ENCODE measurements around the gene RNF144A. TPM values are rescaled to one million over a fixed set of nuclear protein-coding genes. Genes with fewer than 3 reads are reported as not detected.

The RNF144A gene
- polyA plus RNA-seq, 1 of the 3 experiments (the other 2 are of a cell fraction), result 15.6 TPM

- no peak for DNase-seq
- H3K9me2 ChIP-seq, result no peaks in the 10 kb centered on the region
- 92% methylated on average over 15 of the region's 15 CpGs for WGBS (ENCODE audit: low lambda C conversion rate)
- ChIA-PET CTCF (interaction anchor here (0.6 to 4.8 kb wide), 14 partner anchors 7 to 360 kb away, joined by 3 to 47 read pairs (median 24); partner anchors contain the start of gene CMPK2), POLR2A (no interaction called here)
- H4K20me1 ChIP-seq (ENCODE audit: insufficient read depth), result no peaks in the 10 kb centered on the region
- no peaks in the 10 kb centered on the region for H3K9me3 ChIP-seq
- no peaks in the 10 kb centered on the region for H3K79me2 ChIP-seq (ENCODE audit: insufficient read depth)
- H2AFZ ChIP-seq (ENCODE audit: low read depth), result no peak overlapping the region
- H3K36me3 ChIP-seq (replicated peaks in 1 of 2; ENCODE audit: control insufficient read depth in 1 of 2, insufficient read depth in 2 of 2, low read length in 1 of 2), result peaks cover 0 to 31% of the 10 kb centered on the region in 2 experiments
- TF ChIP-seq CHD2 (IDR thresholded peaks at IDR 0.05; ENCODE audit: low read length, partially characterized antibody), result no peak
- no peak for TF ChIP-seq NFIC (IDR thresholded peaks at IDR 0.05; ENCODE audit: borderline replicate concordance)
- no peak for TF ChIP-seq FOXM1 (IDR thresholded peaks at IDR 0.05; ENCODE audit: low read depth)
- no peak for TF ChIP-seq NRF1 (IDR thresholded peaks at IDR 0.05; ENCODE audit: low read depth, low read length)
- TF ChIP-seq, protein P1, sequence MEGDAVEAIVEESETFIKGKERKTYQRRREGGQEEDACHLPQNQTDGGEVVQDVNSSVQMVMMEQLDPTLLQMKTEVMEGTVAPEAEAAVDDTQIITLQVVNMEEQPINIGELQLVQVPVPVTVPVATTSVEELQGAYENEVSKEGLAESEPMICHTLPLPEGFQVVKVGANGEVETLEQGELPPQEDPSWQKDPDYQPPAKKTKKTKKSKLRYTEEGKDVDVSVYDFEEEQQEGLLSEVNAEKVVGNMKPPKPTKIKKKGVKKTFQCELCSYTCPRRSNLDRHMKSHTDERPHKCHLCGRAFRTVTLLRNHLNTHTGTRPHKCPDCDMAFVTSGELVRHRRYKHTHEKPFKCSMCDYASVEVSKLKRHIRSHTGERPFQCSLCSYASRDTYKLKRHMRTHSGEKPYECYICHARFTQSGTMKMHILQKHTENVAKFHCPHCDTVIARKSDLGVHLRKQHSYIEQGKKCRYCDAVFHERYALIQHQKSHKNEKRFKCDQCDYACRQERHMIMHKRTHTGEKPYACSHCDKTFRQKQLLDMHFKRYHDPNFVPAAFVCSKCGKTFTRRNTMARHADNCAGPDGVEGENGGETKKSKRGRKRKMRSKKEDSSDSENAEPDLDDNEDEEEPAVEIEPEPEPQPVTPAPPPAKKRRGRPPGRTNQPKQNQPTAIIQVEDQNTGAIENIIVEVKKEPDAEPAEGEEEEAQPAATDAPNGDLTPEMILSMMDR (IDR thresholded peaks at IDR 0.05), result no peak
- TF ChIP-seq ZBTB33 (IDR thresholded peaks at IDR 0.05; ENCODE audit: borderline replicate concordance, low read depth), result no peak
- TF ChIP-seq TAF1 (IDR thresholded peaks at IDR 0.05; ENCODE audit: borderline replicate concordance, low read depth, low read length), result no peak
- no peak for TF ChIP-seq JUND (IDR thresholded peaks at IDR 0.05)
- no peak for TF ChIP-seq GATA2 (CRISPR knock-in tag; IDR thresholded peaks at IDR 0.05)
- no peak for TF ChIP-seq FOXJ3 (CRISPR knock-in tag; IDR thresholded peaks at IDR 0.05)
- no peak for TF ChIP-seq IRF3 (IDR thresholded peaks at IDR 0.05; ENCODE audit: low read depth, low read length)
- no peak for TF ChIP-seq GABPA (IDR thresholded peaks at IDR 0.05; ENCODE audit: low read depth)
- TF ChIP-seq FOSL2 (IDR thresholded peaks at IDR 0.05; ENCODE audit: borderline replicate concordance, low read depth), result no peak
- no peak for TF ChIP-seq SMC3 (IDR thresholded peaks at IDR 0.05; ENCODE audit: low read depth, low read length)
- TF ChIP-seq, protein P2, sequence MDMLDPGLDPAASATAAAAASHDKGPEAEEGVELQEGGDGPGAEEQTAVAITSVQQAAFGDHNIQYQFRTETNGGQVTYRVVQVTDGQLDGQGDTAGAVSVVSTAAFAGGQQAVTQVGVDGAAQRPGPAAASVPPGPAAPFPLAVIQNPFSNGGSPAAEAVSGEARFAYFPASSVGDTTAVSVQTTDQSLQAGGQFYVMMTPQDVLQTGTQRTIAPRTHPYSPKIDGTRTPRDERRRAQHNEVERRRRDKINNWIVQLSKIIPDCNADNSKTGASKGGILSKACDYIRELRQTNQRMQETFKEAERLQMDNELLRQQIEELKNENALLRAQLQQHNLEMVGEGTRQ (IDR thresholded peaks at IDR 0.05; ENCODE audit: borderline replicate concordance, low read depth, low read length), result no peak
- no peak for TF ChIP-seq EP300 (IDR thresholded peaks at IDR 0.05; ENCODE audit: borderline replicate concordance in 1 of 2, low read depth in 1 of 2, low read length in 1 of 2)
- no peak for TF ChIP-seq REST (IDR thresholded peaks at IDR 0.05; ENCODE audit: low read depth, low read length)
- no peak for TF ChIP-seq TEAD4 (IDR thresholded peaks at IDR 0.05; ENCODE audit: borderline replicate concordance, insufficient read depth)
- TF ChIP-seq YY1 (IDR thresholded peaks at IDR 0.05; ENCODE audit: low read depth), result no peak
- no peak overlapping the region for H3K4me3 ChIP-seq (ENCODE audit: low read depth in 2 of 2, low read length in 1 of 2)
- no peak overlapping the region for H3K4me2 ChIP-seq
- peaks cover 0 to 3% of the 10 kb centered on the region in 2 experiments; a peak in 1 of 4 replicates for H3K4me1 ChIP-seq (ENCODE audit: control insufficient read depth in 1 of 2, insufficient read depth in 2 of 2, low read depth in 1 of 2, low read length in 1 of 2)
- H3K9ac ChIP-seq, result no peak overlapping the region
- H3F3A ChIP-seq (replicated peaks; ENCODE audit: insufficient read depth), result no peaks in the 10 kb centered on the region
- H3K27ac ChIP-seq (ENCODE audit: low read depth in 2 of 2, low read length in 1 of 2), result no peak overlapping the region; a peak in 1 of 4 replicates
- H3K27me3 ChIP-seq (ENCODE audit: insufficient read depth), result no peaks in the 10 kb centered on the region
Observed at GRCh38 chr2:7045601-7046590, 128.7 kb downstream of the RNF144A start.
